Large intestine (tissue), 3 donors: ENCODE results near the gene KCNK16. TPM values are rescaled to one million over a fixed set of nuclear protein-coding genes. Genes with fewer than 3 reads are reported as not detected.
"Not testable (repeated sequence)": the region's sequence is repeated elsewhere in the genome, so short reads cannot be mapped to it uniquely, and the experiment has no call there.

ENCODE experiments used
- DNase-seq, 2 donors: peaks; one replicate each; pipeline versions ENCODE4 v3.0.0 to v3.0.0-alpha.2; 2013
- H3K27ac ChIP-seq: one replicate; pipeline ENCODE4 v1.5.1; 2013; ENCODE audit warnings: low read length
- H3K27me3 ChIP-seq: 2 replicates; pipeline ENCODE4 v1.6.1; 2013; ENCODE audit warnings: low read length; ENCODE audit not compliant: control insufficient read depth, insufficient read depth
- H3K36me3 ChIP-seq: 2 replicates; pipeline ENCODE4 v1.6.1; 2013; ENCODE audit warnings: low read length; ENCODE audit not compliant: control insufficient read depth, insufficient read depth
- H3K4me1 ChIP-seq: one replicate; pipeline ENCODE4 v1.6.1; 2013; ENCODE audit warnings: low read length; ENCODE audit not compliant: control insufficient read depth, insufficient read depth
- H3K4me3 ChIP-seq: one replicate; pipeline ENCODE4 v1.5.1; 2013; ENCODE audit warnings: low read length
- H3K9me3 ChIP-seq: one replicate; pipeline ENCODE4 v1.6.1; 2013; ENCODE audit warnings: mild to moderate bottlenecking, low read depth, low read length, moderate library complexity; ENCODE audit not compliant: control insufficient read depth
- WGBS: methylation state at CpG from one replicate; pipeline ENCODE4 v1.1.5; 2013; ENCODE audit warnings: low lambda C conversion rate; ENCODE audit not compliant: insufficient coverage; 5-methylcytosine and 5-hydroxymethylcytosine counted together
- polyA plus RNA-seq: library from polyadenylated mRNA; unstranded; fragments of 120-200 nt; gene quantifications from one replicate; pipeline ENCODE4 v1.2.1, GENCODE V29; 2013

Gene KCNK16
- polyA plus RNA-seq, 1 donor, result 8.1 TPM

DNA sequence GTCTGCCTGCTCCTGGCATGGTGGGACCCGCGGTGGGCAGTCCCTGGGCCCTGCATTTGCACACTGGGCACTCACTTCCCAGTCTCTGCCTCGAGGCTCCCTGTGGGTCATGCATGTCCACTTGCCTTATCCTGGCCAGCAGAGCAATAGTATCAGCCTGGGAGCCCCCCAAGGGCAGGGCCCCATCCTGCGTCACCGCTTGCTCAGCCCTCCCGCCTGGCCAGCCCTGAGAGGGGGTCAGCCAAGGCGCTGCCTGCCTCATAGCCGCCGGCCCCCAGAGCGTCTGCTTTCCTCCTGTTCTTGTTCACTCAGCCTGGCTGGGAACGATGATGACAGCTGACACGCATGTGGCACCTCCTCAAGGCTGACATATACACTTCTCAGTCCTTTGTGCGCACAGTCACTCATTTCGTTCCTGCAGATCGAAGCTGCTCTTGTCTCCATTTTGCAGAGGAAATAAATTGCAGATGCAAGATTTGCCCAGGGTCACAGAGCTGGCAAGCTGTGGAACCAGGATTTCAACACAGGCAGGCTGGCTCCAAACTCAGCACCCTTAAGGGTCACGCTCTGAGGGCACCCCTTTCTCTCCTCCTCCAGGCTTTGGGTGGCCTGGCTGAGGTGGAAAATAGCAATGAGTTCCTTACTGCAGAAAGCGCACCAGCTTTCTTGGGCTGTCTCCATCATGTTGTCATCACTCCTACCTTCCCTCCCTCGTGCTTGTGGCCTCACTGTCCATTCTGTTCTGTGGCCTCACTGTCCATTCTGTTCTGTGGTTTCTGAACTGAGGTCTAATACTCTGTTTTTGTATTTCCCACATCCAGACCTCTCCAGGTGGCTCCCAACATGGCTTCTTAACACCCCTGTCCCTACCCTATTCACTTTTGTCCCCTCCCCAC is 25.5 kb downstream of the KCNK16 start:
- Histone ChIP-seq H3K9me3 (no peaks in the 10 kb centered on the region), H3K36me3 (no peaks in the 10 kb centered on the region), H3K4me1 (peaks cover 11% of the 10 kb centered on the region), H3K27ac (no peak overlapping the region), H3K4me3 (no peak overlapping the region), H3K27me3 (peaks cover 5% of the 10 kb centered on the region)
- WGBS, result 100% methylated on average over 1 of the region's 18 CpGs
- no peak for DNase-seq

DNA sequence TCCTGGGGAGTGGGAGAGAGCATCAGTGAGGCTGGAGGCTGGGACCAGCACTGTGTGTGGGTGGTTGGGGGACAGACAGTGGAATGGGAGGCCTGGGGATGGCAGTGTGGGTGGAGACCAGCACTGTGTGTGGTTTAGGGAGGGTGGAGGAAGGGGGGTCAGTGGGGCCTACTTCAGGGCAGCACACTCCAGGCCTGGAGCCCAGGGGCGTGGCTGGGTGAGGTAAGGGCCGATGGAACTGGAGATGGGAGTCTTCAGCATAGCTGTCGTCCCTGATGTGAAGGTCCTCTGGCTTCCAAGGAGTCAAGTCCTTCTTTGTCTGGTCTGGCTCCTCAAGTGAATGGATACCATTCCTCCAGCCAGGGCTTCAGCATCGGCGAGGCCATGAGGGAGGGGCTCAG is 26.9 kb downstream of the KCNK16 start:
- peaks cover 9% of the 10 kb centered on the region for H3K27me3 ChIP-seq

DNA sequence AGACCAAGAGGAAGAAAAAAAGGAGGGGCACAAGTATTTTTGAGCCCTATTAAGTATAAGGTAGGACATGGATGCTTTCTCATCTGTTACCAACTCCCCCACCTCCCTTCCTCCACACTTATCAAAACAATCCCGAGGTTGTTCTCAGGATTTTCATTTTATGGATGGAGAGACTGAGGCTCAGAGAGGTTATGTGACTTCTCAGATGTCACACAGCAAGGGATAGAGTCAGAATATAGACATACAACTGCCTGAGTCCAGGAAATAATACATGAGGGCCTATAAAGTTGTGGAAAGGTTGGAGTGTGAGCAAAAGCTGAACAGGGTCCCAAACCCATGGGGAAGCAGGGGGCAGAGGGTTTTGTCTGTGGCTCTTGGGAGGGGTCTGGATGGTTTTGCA is 27.6 kb downstream of the KCNK16 start:
- H3K4me1 ChIP-seq, result peaks cover 11% of the 10 kb centered on the region
- 88% methylated on average over 1 of the region's 1 CpG for WGBS
- no peak for DNase-seq
- H3K36me3 ChIP-seq, result no peaks in the 10 kb centered on the region
- no peaks in the 10 kb centered on the region for H3K9me3 ChIP-seq
- peaks cover 12% of the 10 kb centered on the region for H3K27me3 ChIP-seq
- H3K27ac ChIP-seq, result no peak overlapping the region
- H3K4me3 ChIP-seq, result no peak overlapping the region

More for the DNA sequence above, 26.9 kb downstream of the KCNK16 start:
- Histone ChIP-seq H3K4me3 (no peak overlapping the region), H3K4me1 (peaks cover 11% of the 10 kb centered on the region), H3K36me3 (no peaks in the 10 kb centered on the region), H3K9me3 (no peaks in the 10 kb centered on the region), H3K27ac (no peak overlapping the region)
- WGBS, result no CpG with 5 or more reads among the region's 5 CpGs
- no peak for DNase-seq

DNA sequence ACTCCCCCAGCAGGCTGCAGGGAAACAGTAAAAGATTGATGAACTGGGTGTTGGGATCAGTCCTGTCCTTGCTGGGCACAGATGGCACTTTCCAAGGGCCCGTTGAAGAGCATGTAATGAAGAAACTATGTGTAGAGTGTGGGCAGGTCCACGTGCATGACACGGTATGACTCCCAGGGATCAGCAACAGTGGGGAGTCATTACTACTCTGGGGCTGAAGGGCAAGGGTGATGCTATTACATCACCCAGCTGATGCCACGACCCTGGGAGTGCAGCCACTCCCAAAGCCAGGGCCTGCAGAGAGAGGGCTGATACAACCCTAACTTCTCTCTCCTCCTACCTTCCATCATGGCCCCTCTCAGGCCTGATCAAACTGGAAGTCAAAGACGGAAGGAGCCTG is 28.4 kb downstream of the KCNK16 start:
- peaks cover 11% of the 10 kb centered on the region for H3K4me1 ChIP-seq
- peaks cover 12% of the 10 kb centered on the region for H3K27me3 ChIP-seq
- no CpG with 5 or more reads among the region's 5 CpGs for WGBS
- peak in 1 of 2 donors; percentile 16 for DNase-seq
- H3K27ac ChIP-seq, result no peak overlapping the region
- H3K36me3 ChIP-seq, result no peaks in the 10 kb centered on the region
- no peak overlapping the region for H3K4me3 ChIP-seq
- no peaks in the 10 kb centered on the region for H3K9me3 ChIP-seq

DNA sequence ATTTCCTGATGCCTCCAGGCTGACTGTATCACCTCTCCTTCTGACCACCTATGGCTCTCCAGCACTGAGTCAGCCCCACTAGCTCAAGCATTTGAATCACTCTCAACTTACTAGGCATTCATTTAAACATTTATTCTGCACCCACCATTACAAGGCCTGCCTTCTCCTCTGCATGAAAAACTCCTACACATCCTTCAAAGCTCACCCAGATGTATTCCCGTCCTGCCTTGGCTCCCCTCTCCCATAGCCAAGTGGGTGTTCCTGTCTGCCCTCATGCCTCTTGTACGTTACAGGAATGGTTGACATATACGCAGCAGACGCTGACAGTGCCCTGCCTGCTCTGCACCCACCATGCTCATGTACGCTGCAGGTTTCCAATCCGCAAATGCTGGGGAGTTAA is 29.9 kb downstream of the KCNK16 start:
- Histone ChIP-seq H3K9me3 (no peaks in the 10 kb centered on the region), H3K27ac (no peak overlapping the region), H3K27me3 (peaks cover 20% of the 10 kb centered on the region), H3K4me1 (peaks cover 2% of the 10 kb centered on the region), H3K4me3 (no peak overlapping the region), H3K36me3 (no peaks in the 10 kb centered on the region)
- no peak for DNase-seq
- no CpG with 5 or more reads among the region's 6 CpGs for WGBS

DNA sequence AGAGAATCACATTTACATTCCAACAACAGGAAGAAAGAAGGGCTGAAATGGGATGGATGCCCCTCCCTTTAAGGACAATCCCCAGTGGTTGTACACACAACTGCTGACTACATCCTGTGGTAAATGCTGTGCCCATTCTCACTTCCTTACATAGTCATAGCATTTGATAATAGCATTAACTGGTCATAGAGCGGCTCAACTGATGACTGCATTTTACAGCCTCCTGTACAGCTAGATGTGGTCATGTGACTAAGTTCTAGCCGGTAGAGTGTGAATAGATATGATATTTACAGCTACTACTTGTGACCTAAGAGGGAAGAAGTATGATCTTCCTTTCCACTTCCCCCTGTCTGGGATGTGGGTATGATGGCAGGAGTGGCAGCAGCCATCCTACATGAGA is 33.0 kb downstream of the KCNK16 start:
- no CpG with 5 or more reads among the region's 2 CpGs for WGBS
- no peak overlapping the region for H3K27ac ChIP-seq
- H3K4me3 ChIP-seq, result no peak overlapping the region
- H3K9me3 ChIP-seq, result no peaks in the 10 kb centered on the region
- peak in 1 of 2 donors; percentile 42 for DNase-seq
- no peaks in the 10 kb centered on the region for H3K36me3 ChIP-seq
- peaks cover 24% of the 10 kb centered on the region for H3K27me3 ChIP-seq
- H3K4me1 ChIP-seq, result no peaks in the 10 kb centered on the region

DNA sequence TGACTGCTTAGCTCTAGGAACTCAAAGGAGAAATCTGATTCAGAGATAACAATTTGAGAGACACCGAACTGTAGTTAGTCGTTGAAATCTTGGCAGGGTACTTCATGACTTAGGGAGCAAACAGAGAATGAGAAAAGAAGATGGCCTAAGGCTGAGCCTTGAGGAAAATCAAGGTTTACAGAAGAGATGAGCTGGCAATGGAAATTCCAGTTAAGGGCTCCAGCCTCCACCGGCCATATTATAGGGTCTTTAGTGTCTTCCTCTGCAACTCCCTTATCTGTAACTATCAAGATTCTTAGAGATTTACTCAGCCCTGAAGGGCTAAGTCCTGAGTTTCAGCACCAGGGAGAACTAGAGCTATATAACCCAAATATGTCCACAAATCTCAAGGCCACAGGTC is 34.9 kb downstream of the KCNK16 start:
- H3K36me3 ChIP-seq, result no peaks in the 10 kb centered on the region
- WGBS, result no CpG with 5 or more reads among the region's 3 CpGs
- H3K4me3 ChIP-seq, result no peak overlapping the region
- H3K27ac ChIP-seq, result no peak overlapping the region
- peaks cover 29% of the 10 kb centered on the region for H3K27me3 ChIP-seq
- no peak for DNase-seq
- no peaks in the 10 kb centered on the region for H3K4me1 ChIP-seq
- no peaks in the 10 kb centered on the region for H3K9me3 ChIP-seq

DNA sequence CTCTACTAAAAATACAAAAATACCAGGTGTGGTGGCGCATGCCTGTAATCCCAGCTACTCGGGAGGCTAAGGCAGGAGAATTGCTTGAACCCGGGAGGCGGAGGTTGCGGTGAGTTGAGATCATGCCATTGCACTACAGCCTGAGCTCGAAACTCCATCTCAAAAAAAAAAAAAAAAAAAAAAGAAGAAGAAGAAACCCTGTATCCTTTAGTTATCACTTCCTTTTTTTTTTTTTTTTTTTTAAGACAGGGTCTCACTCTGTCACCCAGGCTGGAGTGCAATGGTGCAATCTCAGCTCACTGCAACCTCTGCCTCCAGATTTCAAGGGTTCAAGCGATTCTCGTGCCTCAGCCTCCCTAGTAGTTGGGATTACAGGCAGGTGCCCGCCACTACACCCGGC is 35.9 kb downstream of the KCNK16 start:
- not testable (repeated sequence) for H3K4me1 ChIP-seq, H3K4me3 ChIP-seq, H3K9me3 ChIP-seq, H3K36me3 ChIP-seq, DNase-seq, H3K27ac ChIP-seq
- no CpG with 5 or more reads among the region's 10 CpGs for WGBS
- H3K27me3 ChIP-seq, result peaks cover 30% of the 10 kb centered on the region

DNA sequence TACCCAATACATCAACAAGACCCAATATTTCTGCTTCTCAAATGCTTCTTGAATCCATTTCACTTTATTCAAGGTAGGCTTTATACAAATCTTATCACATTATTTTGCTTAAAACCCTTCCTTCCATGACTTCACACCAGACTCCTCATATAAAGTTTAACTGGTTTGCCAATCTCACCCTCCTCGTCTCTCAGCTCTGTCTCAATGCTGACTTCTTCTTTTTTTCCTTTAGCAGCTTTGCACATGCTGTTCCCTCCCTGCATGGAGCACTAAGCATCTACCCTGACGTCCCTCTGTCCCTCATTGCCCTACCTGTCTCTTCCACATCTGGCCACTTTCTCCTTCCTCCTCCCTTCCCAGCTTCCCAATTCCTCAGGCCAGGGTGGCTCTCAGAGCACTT is 39.7 kb downstream of the KCNK16 start:
- H3K27ac ChIP-seq, result no peak overlapping the region
- peaks cover 42% of the 10 kb centered on the region for H3K27me3 ChIP-seq
- H3K4me3 ChIP-seq, result no peak overlapping the region
- H3K4me1 ChIP-seq, result peaks cover 6% of the 10 kb centered on the region
- 80% methylated on average over 2 of the region's 2 CpGs for WGBS
- no peaks in the 10 kb centered on the region for H3K36me3 ChIP-seq
- H3K9me3 ChIP-seq, result no peaks in the 10 kb centered on the region
- no peak for DNase-seq

DNA sequence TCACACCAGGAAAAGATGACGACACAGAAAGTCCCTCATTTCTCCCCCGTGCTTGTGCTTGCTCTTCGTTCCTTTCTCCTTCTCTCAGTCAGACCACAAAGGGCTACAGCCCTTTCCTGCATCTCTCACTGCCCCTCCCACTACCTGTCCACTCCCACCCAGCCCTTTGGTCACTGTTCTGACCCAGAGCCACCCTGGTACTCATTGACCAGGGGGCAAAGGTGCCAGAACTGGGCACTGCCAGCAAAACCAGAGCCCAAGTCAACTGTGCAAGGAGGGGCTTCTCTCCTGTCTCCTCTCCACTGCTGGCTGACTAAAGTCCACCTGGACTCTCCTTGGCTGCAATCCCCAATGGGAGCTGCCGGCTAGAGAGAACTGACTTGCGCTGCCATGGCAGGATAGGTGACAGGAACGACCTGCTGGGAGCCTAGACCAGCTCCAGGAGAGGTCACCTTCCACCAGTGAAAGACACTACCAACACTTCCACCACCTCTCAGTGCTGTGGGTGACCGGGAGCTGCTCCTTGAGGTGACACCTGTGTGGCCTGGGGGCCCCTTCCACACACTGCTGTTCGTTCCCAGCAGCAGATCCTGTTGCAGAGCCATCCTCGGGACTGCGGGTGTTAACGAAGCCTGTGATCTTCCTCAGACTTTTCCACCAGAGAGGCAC is 41.1 kb downstream of the KCNK16 start:
- H3K27me3 ChIP-seq, result peaks cover 47% of the 10 kb centered on the region

More for the DNA sequence above, 41.1 kb downstream of the KCNK16 start:
- no CpG with 5 or more reads among the region's 11 CpGs for WGBS
- peak in 1 of 2 donors; percentile 38 for DNase-seq
- H3K9me3 ChIP-seq, result no peaks in the 10 kb centered on the region
- H3K27ac ChIP-seq, result no peak overlapping the region
- no peaks in the 10 kb centered on the region for H3K36me3 ChIP-seq
- no peak overlapping the region for H3K4me3 ChIP-seq
- peaks cover 6% of the 10 kb centered on the region for H3K4me1 ChIP-seq
